HCT116 (cell line): ENCODE measurements around the gene TLR3. TPM values are rescaled to one million over a fixed set of nuclear protein-coding genes. Genes with fewer than 3 reads are reported as not detected.

ENCODE experiments used
- ATAC-seq: fragments of 200-7000 bp; cut with Tn5 transposase; 2 replicates; pipeline ENCODE4 v1.9.1; 2020; ENCODE audit warnings: mild to moderate bottlenecking, moderate library complexity
- BruUV-seq: library from RNA; stranded (reverse); fragments of 400-500 nt; replicated peaks from 2 replicates; lab custom pipeline; 2021; lab: Mats Ljungman, UMichigan
- CTCF ChIA-PET: fragments of 300-600 bp; sonication (Branson Sonifier 250); formaldehyde crosslinking; loops from one replicate; lab custom pipeline; 2021; ENCODE audit warnings: antibody characterized with exemption; lab: Charles Lee
- POLR2A ChIA-PET: fragments of 300-600, 350-600 bp; sonication (Branson Sonifier 250); formaldehyde crosslinking; loops from one replicate; lab custom pipeline; 2021; ENCODE audit warnings: antibody characterized with exemption; lab: Charles Lee
- RAD21 ChIA-PET, 2 experiments: fragments of 300-600 bp; sonication (Branson Sonifier 250); formaldehyde crosslinking; loops; one replicate each; lab custom pipeline; 2023; ENCODE audit warnings: low total read pairs in 2 of 2; ENCODE audit not compliant: uncharacterized antibody in 2 of 2, unreplicated experiment in 2 of 2, low non-redundant PET in 1 of 2; lab: Charles Lee
- DNase-seq: peaks from one replicate; pipeline ENCODE4 v3.0.0-alpha.2; 2010; ENCODE audit warnings: low read depth, low spot score
- H2AFZ ChIP-seq: fragments of 200-600 bp; shearing (Covaris generic), sonication (generic); 2 replicates; pipeline ENCODE4 v1.6.1; 2017; ENCODE audit warnings: low read depth, mixed run types, mixed read lengths, antibody characterized with exemption, low read length; ENCODE audit not compliant: poor library complexity, severe bottlenecking
- H3K27ac ChIP-seq: 2 replicates; pipeline ENCODE4 v1.5.1; 2012; ENCODE audit warnings: low read depth, low read length
- H3K27me3 ChIP-seq: fragments of 200-600 bp; sonication (generic); 2 replicates; pipeline ENCODE4 v1.6.1; 2016; ENCODE audit warnings: mixed run types, low read length, mixed read lengths; ENCODE audit not compliant: insufficient read depth
- H3K36me3 ChIP-seq, 2 experiments: fragments of 200-500 bp in 1 of 2; fragments of 200-600 bp in 1 of 2; sonication (Bioruptor generic) in 1 of 2; sonication (generic) in 1 of 2; 2 replicates each; pipeline versions ENCODE4 v1.5.1 to v1.6.1; 2014 to 2016; ENCODE audit warnings: low read length in 2 of 2, inconsistent platforms in 1 of 2, mixed read lengths in 1 of 2, mixed run types in 1 of 2; ENCODE audit not compliant: insufficient read depth in 2 of 2, control insufficient read depth in 1 of 2
- H3K4me1 ChIP-seq, 2 experiments: fragments of 200-600 bp in 1 of 2; sonication (generic) in 1 of 2; 2 replicates each; pipeline versions ENCODE4 v1.5.1 to v1.6.1; 2012 to 2017; ENCODE audit warnings: low read length in 2 of 2, inconsistent platforms in 1 of 2, mild to moderate bottlenecking in 1 of 2, mixed read lengths in 1 of 2, mixed run types in 1 of 2, moderate library complexity in 1 of 2; ENCODE audit not compliant: insufficient read depth in 2 of 2, control insufficient read depth in 1 of 2
- H3K4me2 ChIP-seq: fragments of 200-600 bp; sonication (generic); 2 replicates; pipeline ENCODE4 v1.6.1; 2017; ENCODE audit warnings: mixed run types, low read length, mixed read lengths
- H3K4me3 ChIP-seq, 2 experiments: fragments of 200-600 bp in 1 of 2; sonication (generic) in 1 of 2; replicated peaks in 1 of 2; 2 replicates each; pipeline ENCODE4 v1.5.1; 2011 to 2016; ENCODE audit warnings: low read length in 2 of 2, control low read depth in 1 of 2, low read depth in 1 of 2, mild to moderate bottlenecking in 1 of 2, mixed read lengths in 1 of 2, mixed run types in 1 of 2
- H3K79me2 ChIP-seq: fragments of 200-600 bp; sonication (generic); 2 replicates; pipeline ENCODE4 v1.6.1; 2017; ENCODE audit warnings: mild to moderate bottlenecking, mixed run types, low read length, moderate library complexity, mixed read lengths; ENCODE audit not compliant: insufficient read depth
- H3K9ac ChIP-seq: fragments of 200-600 bp; sonication (generic); 2 replicates; pipeline ENCODE4 v1.6.1; 2016; ENCODE audit warnings: low read length, mixed read lengths
- H3K9me2 ChIP-seq: fragments of 200-600 bp; sonication (generic), shearing (Covaris generic); 2 replicates; pipeline ENCODE4 v1.6.1; 2017; ENCODE audit warnings: mixed run types, mild to moderate bottlenecking, moderate library complexity; ENCODE audit not compliant: insufficient read depth
- H3K9me3 ChIP-seq, 2 experiments: fragments of 200-500 bp in 1 of 2; fragments of 200-600 bp in 1 of 2; sonication (Bioruptor generic) in 1 of 2; sonication (generic) in 1 of 2; 2 replicates each; pipeline ENCODE4 v1.6.1; 2014 to 2017; ENCODE audit warnings: low read length in 2 of 2, mixed read lengths in 2 of 2, inconsistent platforms in 1 of 2, low read depth in 1 of 2, mild to moderate bottlenecking in 1 of 2, mixed run types in 1 of 2, moderate library complexity in 1 of 2; ENCODE audit not compliant: control insufficient read depth in 1 of 2, insufficient read depth in 1 of 2
- H4K20me1 ChIP-seq: fragments of 200-600 bp; sonication (generic), shearing (Covaris generic); 2 replicates; pipeline ENCODE4 v1.6.1; 2017; ENCODE audit warnings: mixed run types, mild to moderate bottlenecking, moderate library complexity; ENCODE audit not compliant: insufficient read depth
- CBX3 ChIP-seq: IDR thresholded peaks from 2 replicates; pipeline ENCODE4 v1.6.1; 2012; ENCODE audit warnings: low read depth
- CEBPB ChIP-seq: IDR thresholded peaks from 2 replicates; pipeline ENCODE4 v1.6.1; 2012; ENCODE audit warnings: low read depth
- EGR1 ChIP-seq: IDR thresholded peaks from 2 replicates; pipeline ENCODE4 v1.6.1; 2012; ENCODE audit warnings: low read depth
- ELF1 ChIP-seq: IDR thresholded peaks from 2 replicates; pipeline ENCODE4 v1.6.1; 2012; ENCODE audit warnings: low read depth, borderline replicate concordance
- EZH2phosphoT487 ChIP-seq: fragments of 200-600 bp; IDR thresholded peaks from 2 replicates; pipeline ENCODE4 v1.6.1; 2018; ENCODE audit warnings: antibody characterized with exemption, borderline replicate concordance
- SP1 ChIP-seq: IDR thresholded peaks from 2 replicates; pipeline ENCODE4 v1.6.1; 2012; ENCODE audit warnings: low read depth
- TCF7L2 ChIP-seq: IDR thresholded peaks from 2 replicates; pipeline ENCODE4 v1.7.0; 2011; ENCODE audit warnings: borderline replicate concordance, inconsistent platforms; ENCODE audit not compliant: insufficient read depth, insufficient read length; ENCODE audit errors: extremely low read depth
- YY1 ChIP-seq: IDR thresholded peaks from 2 replicates; pipeline ENCODE4 v1.6.1; 2011; ENCODE audit warnings: low read length, low read depth, moderate library complexity, mild to moderate bottlenecking; ENCODE audit not compliant: insufficient replicate concordance; ENCODE audit errors: extremely low read depth
- ZFX ChIP-seq: fragments of 450-650 bp; IDR thresholded peaks from 2 replicates; pipeline ENCODE4 v1.6.1; 2017
- intact Hi-C: fragments of 100-400 bp; cut with micrococcal nuclease; formaldehyde crosslinking; loops from 2 replicates; pipeline ENCODE4 v1.10.0; 2022
- total RNA-seq: library from RNA; stranded (reverse); gene quantifications from one replicate; pipeline ENCODE4 v1.2.1, GENCODE V29; 2021; ENCODE audit not compliant: unreplicated experiment
- TF ChIP-seq, protein P1 (sequence below), 3 experiments: fragments of 200-600 bp in 1 of 3; sonication (generic) in 1 of 3; IDR thresholded peaks in 2 of 3; conservative IDR thresholded peaks in 1 of 3; 2 replicates each; pipeline ENCODE4 v1.5.1; 2012 to 2017; ENCODE audit warnings: low read depth in 2 of 3, low read length in 2 of 3, antibody characterized with exemption in 1 of 3, borderline replicate concordance in 1 of 3, control low read depth in 1 of 3, mild to moderate bottlenecking in 1 of 3, mixed read lengths in 1 of 3, mixed run types in 1 of 3, moderate library complexity in 1 of 3; ENCODE audit not compliant: insufficient read depth in 1 of 3
- TF ChIP-seq, protein P2 (sequence below): IDR thresholded peaks from 2 replicates; pipeline ENCODE4 v1.6.1; 2012

The TLR3 gene
- total RNA-seq, 1 experiment from 2014 or later: 1.3 TPM

DNA sequence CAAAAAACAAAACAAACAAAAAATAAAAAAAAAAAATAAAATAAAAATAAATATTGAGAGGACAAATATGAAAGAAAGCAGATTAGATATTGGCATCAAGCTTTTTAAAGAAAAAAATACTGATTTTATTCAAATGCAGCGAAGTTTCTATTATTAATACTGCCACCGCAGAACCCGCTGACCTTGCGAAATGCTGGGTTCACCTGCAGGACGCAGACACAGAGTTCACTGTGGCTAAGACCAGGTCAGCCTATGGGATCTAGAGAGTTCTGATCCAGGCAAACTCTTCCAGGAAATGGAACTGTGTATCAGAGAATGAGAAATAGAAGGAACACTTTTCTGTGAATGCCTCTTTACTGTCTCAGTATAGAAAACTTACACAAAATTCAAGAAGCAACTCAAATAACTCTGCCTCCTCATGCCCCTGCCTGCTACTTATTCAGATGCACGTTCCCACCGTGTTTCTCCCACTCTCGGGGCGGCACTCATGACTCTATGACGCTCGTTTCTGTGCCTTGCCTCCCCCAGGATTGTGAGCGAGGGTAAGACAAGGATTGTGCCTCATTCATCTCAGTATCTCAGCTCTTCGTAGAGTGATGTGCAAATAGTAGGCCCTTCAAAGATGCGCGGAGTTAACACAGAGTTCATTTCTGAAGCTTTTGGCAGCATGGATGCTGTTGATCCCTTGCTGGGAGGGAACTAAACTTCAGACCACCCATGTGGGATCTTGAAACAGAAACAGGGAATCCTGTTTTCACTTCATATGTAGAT lies 44.1 kb upstream of the TLR3 start:
- no peaks in the 10 kb centered on the region for H4K20me1 ChIP-seq
- no peaks in the 10 kb centered on the region; a peak in 1 of 4 replicates for H3K4me1 ChIP-seq
- no TSS peak for BruUV-seq
- no peak overlapping the region for H3K27ac ChIP-seq
- H3K4me2 ChIP-seq: no peak overlapping the region
- H3K4me3 ChIP-seq: no peak overlapping the region
- H2AFZ ChIP-seq: no peak overlapping the region
- intact Hi-C loops: loop anchor here (5.0 kb wide), 1 partner anchor 383 kb away; no protein-coding TSS in a partner anchor
- H3K9me2 ChIP-seq: no peaks in the 10 kb centered on the region
- H3K27me3 ChIP-seq: no peaks in the 10 kb centered on the region
- no peaks in the 10 kb centered on the region for H3K9me3 ChIP-seq
- RAD21 ChIA-PET: no interaction called here
- CTCF ChIA-PET: interaction anchor here (1.1 kb wide), 1 partner anchor 384 kb away, joined by 3 read pairs; no protein-coding TSS in a partner anchor
- no peak overlapping the region for H3K9ac ChIP-seq
- TF ChIP-seq SP1 (no peak), CBX3 (no peak), TCF7L2 (no peak), EZH2phosphoT487 (no peak), YY1 (no peak), CEBPB (no peak), EGR1 (no peak), ZFX (no peak), ELF1 (no peak)
- TF ChIP-seq, protein P1, sequence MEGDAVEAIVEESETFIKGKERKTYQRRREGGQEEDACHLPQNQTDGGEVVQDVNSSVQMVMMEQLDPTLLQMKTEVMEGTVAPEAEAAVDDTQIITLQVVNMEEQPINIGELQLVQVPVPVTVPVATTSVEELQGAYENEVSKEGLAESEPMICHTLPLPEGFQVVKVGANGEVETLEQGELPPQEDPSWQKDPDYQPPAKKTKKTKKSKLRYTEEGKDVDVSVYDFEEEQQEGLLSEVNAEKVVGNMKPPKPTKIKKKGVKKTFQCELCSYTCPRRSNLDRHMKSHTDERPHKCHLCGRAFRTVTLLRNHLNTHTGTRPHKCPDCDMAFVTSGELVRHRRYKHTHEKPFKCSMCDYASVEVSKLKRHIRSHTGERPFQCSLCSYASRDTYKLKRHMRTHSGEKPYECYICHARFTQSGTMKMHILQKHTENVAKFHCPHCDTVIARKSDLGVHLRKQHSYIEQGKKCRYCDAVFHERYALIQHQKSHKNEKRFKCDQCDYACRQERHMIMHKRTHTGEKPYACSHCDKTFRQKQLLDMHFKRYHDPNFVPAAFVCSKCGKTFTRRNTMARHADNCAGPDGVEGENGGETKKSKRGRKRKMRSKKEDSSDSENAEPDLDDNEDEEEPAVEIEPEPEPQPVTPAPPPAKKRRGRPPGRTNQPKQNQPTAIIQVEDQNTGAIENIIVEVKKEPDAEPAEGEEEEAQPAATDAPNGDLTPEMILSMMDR (IDR thresholded peaks at IDR 0.05 in 2 of 3, conservative IDR thresholded peaks at IDR 0.05 in 1 of 3; ENCODE audit: borderline replicate concordance in 1 of 3, insufficient read depth in 1 of 3, low read depth in 2 of 3, low read length in 2 of 3): no peak
- TF ChIP-seq, protein P2, sequence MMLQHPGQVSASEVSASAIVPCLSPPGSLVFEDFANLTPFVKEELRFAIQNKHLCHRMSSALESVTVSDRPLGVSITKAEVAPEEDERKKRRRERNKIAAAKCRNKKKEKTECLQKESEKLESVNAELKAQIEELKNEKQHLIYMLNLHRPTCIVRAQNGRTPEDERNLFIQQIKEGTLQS: no peak
- no peak for ATAC-seq
- H3K79me2 ChIP-seq: no peaks in the 10 kb centered on the region
- no peak for DNase-seq
- no peaks in the 10 kb centered on the region for H3K36me3 ChIP-seq
- POLR2A ChIA-PET: no interaction called here
